WTC11 (cell line): ENCODE results near the gene CDK3.

Experiments used
- CREM ChIP-seq: sonication (generic); formaldehyde crosslinking; IDR thresholded peaks from 2 replicates; pipeline ENCODE4 v1.8.1; 2022; ENCODE audit warnings: mild to moderate bottlenecking, missing genetic modification reagents, moderate library complexity
- ZNF121 ChIP-seq: sonication (generic); formaldehyde crosslinking; IDR thresholded peaks from 2 replicates; pipeline ENCODE4 v1.8.0; 2023; ENCODE audit warnings: missing genetic modification reagents
- ZNF138 ChIP-seq: sonication (generic); formaldehyde crosslinking; conservative IDR thresholded peaks from 2 replicates; pipeline ENCODE4 v1.8.1; 2022; ENCODE audit warnings: mild to moderate bottlenecking, moderate library complexity, missing genetic modification reagents
- TF ChIP-seq, protein P1 (sequence below): fragments of 200-600 bp; IDR thresholded peaks from 2 replicates; pipeline ENCODE4 v1.8.0; 2022; ENCODE audit warnings: antibody characterized with exemption
- TF ChIP-seq, protein P2 (sequence below): sonication (generic); formaldehyde crosslinking; IDR thresholded peaks from 2 replicates; pipeline ENCODE4 v1.8.1; 2023; ENCODE audit warnings: mild to moderate bottlenecking, missing genetic modification reagents
- TF ChIP-seq, protein P3 (sequence below): sonication (generic); formaldehyde crosslinking; IDR thresholded peaks from 2 replicates; pipeline ENCODE4 v1.8.1; 2022; ENCODE audit warnings: low read depth, missing genetic modification reagents, borderline replicate concordance

DNA sequence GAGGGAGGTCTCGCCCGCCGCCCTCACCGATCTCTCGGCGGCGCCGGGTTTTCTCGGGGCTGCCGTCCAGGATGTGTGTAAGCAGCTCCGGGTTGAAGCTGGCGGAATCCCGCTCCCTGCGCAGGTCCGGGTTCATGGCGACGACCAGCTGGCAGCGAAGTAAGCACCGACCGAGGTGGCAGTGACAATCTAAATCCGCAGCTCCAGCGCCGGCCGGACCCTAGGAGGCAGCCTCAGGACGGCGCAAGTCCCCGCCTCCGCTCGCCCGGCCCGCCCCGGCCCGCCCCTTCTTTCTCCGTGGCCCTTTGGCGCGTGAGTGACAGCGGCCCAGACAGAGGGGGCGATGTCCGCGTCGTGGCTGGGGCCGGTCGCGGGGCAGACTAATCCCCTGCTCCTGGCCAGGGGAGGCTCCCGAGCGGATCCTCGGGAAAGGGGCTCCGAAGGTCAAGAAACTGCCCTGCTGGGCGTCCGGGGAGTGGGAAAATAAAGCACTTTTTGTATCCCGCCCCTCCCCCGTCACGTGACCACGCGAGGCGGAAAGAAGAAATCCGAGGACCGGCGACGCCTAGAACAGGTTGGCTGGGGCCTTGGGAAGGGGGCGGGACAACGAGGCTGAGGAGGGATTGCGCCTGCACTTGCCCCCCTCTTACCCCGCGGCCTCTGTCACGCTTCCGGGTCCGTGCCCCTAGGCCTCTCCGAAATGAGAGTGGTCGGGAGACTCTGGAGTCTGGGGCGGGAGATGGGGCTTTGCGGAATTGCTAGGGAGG lies 21.5 kb upstream of the CDK3 start, which contains the start of the genes ACOX1 and TEN1:
- TF ChIP-seq, protein P1, sequence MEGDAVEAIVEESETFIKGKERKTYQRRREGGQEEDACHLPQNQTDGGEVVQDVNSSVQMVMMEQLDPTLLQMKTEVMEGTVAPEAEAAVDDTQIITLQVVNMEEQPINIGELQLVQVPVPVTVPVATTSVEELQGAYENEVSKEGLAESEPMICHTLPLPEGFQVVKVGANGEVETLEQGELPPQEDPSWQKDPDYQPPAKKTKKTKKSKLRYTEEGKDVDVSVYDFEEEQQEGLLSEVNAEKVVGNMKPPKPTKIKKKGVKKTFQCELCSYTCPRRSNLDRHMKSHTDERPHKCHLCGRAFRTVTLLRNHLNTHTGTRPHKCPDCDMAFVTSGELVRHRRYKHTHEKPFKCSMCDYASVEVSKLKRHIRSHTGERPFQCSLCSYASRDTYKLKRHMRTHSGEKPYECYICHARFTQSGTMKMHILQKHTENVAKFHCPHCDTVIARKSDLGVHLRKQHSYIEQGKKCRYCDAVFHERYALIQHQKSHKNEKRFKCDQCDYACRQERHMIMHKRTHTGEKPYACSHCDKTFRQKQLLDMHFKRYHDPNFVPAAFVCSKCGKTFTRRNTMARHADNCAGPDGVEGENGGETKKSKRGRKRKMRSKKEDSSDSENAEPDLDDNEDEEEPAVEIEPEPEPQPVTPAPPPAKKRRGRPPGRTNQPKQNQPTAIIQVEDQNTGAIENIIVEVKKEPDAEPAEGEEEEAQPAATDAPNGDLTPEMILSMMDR, result no peak
- TF ChIP-seq, protein P2, sequence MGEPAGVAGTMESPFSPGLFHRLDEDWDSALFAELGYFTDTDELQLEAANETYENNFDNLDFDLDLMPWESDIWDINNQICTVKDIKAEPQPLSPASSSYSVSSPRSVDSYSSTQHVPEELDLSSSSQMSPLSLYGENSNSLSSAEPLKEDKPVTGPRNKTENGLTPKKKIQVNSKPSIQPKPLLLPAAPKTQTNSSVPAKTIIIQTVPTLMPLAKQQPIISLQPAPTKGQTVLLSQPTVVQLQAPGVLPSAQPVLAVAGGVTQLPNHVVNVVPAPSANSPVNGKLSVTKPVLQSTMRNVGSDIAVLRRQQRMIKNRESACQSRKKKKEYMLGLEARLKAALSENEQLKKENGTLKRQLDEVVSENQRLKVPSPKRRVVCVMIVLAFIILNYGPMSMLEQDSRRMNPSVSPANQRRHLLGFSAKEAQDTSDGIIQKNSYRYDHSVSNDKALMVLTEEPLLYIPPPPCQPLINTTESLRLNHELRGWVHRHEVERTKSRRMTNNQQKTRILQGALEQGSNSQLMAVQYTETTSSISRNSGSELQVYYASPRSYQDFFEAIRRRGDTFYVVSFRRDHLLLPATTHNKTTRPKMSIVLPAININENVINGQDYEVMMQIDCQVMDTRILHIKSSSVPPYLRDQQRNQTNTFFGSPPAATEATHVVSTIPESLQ, result no peak
- TF ChIP-seq ZNF121 (CRISPR knock-in tag) (no peak), ZNF138 (no peak), CREM (CRISPR knock-in tag) (0 out of 2 replicates have a peak, but pooled peaks have one; percentile 10)
- TF ChIP-seq, protein P3, sequence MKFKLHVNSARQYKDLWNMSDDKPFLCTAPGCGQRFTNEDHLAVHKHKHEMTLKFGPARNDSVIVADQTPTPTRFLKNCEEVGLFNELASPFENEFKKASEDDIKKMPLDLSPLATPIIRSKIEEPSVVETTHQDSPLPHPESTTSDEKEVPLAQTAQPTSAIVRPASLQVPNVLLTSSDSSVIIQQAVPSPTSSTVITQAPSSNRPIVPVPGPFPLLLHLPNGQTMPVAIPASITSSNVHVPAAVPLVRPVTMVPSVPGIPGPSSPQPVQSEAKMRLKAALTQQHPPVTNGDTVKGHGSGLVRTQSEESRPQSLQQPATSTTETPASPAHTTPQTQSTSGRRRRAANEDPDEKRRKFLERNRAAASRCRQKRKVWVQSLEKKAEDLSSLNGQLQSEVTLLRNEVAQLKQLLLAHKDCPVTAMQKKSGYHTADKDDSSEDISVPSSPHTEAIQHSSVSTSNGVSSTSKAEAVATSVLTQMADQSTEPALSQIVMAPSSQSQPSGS (CRISPR knock-in tag), result no peak
